ENCODE results near the gene ZNF236. TPM values are rescaled to one million over a fixed set of nuclear protein-coding genes. Genes with fewer than 3 reads are reported as not detected.

The ZNF236 gene
- total and polyA plus RNA-seq, 10 of the 15 experiments (the other 5 are each of a cell fraction or from before 2014, with no cell fraction given) = 1.0 to 14.4 (median 5.9) TPM

DNA sequence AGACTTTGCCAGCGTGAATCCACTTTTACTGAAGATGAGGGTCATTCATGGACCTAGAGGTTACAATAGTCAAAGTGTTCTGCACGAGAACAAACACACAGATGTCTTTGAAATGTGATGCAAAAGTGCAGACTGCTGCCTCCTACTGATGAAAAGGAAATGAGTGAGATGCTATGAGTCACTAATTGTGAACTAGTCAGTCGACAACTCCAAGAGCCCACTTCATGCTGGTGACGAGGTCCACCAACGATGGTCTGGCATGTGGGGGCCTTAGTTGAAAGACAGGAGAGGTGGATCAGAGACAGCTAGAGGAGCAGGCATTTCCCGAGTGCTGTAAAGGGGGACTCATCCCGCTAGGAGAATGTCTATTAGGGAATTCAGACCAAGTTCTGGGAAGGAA is 17.1 kb upstream of the ZNF236 start:
- POLR2A ChIA-PET = no interaction called here
- Histone ChIP-seq H3K4me3 (no peak overlapping the region), H3K27me3 (replicated peaks in 1 of 2; ENCODE audit: control insufficient read depth in 2 of 2, insufficient read depth in 2 of 2, low read length in 1 of 2) (no peaks in the 10 kb centered on the region), H3K27ac (ENCODE audit: control insufficient read depth, insufficient read depth) (no peak overlapping the region), H2AFZ (ENCODE audit: control insufficient read depth, low read depth, low read length) (no peak overlapping the region), H4K20me1 (ENCODE audit: control insufficient read depth, insufficient read depth) (no peaks in the 10 kb centered on the region), H3K4me1 (ENCODE audit: control insufficient read depth, insufficient read depth, low read length) (peaks cover 7% of the 10 kb centered on the region; the same call in 1 of the 2 replicates), H3K9me3 (replicated peaks; ENCODE audit: control insufficient read depth, insufficient read depth, low read length) (no peaks in the 10 kb centered on the region), H3K4me2 (ENCODE audit: control insufficient read depth, insufficient read depth) (no peak overlapping the region), H3K9ac (ENCODE audit: control insufficient read depth, insufficient read depth, low read length) (no peak overlapping the region), H3K36me3 (ENCODE audit: control insufficient read depth in 2 of 2, insufficient read depth in 2 of 2, low read length in 1 of 2) (no peaks in the 10 kb centered on the region), H3K79me2 (ENCODE audit: control insufficient read depth, insufficient read depth, low read length) (no peaks in the 10 kb centered on the region)
- ATAC-seq (no peak), DNase-seq (ENCODE audit: low read depth, low spot score) (no peak), FAIRE-seq (no peak)
- RAD21 ChIA-PET (ENCODE audit: unreplicated experiment) = no interaction called here
- CTCF ChIA-PET = interaction anchor here (0.9 to 1.2 kb wide), 2 partner anchors 16 to 18 kb away, joined by 3 to 4 read pairs; no protein-coding TSS in a partner anchor
- BruUV-seq (replicated peaks) = no TSS peak
- intact Hi-C loops (cut with micrococcal nuclease; ENCODE audit: unreplicated experiment) = loop anchor here (10.0 kb wide), 1 partner anchor 400 kb away; no protein-coding TSS in a partner anchor
- TF ChIP-seq, protein P1, sequence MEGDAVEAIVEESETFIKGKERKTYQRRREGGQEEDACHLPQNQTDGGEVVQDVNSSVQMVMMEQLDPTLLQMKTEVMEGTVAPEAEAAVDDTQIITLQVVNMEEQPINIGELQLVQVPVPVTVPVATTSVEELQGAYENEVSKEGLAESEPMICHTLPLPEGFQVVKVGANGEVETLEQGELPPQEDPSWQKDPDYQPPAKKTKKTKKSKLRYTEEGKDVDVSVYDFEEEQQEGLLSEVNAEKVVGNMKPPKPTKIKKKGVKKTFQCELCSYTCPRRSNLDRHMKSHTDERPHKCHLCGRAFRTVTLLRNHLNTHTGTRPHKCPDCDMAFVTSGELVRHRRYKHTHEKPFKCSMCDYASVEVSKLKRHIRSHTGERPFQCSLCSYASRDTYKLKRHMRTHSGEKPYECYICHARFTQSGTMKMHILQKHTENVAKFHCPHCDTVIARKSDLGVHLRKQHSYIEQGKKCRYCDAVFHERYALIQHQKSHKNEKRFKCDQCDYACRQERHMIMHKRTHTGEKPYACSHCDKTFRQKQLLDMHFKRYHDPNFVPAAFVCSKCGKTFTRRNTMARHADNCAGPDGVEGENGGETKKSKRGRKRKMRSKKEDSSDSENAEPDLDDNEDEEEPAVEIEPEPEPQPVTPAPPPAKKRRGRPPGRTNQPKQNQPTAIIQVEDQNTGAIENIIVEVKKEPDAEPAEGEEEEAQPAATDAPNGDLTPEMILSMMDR (IDR thresholded peaks at IDR 0.05 in 2 of 3, conservative IDR thresholded peaks at IDR 0.05 in 1 of 3; ENCODE audit: control insufficient read depth in 2 of 3, extremely low read depth in 1 of 3, insufficient read depth in 1 of 3, low read depth in 3 of 3, low read length in 3 of 3) = 0 out of 6 replicates have a peak, but pooled peaks of 1 of the 3 experiments have one; percentile 3
- TF ChIP-seq NFIC (IDR thresholded peaks at IDR 0.05; ENCODE audit: low read depth, low read length) = no peak
- 70% methylated on average over 7 of the region's 7 CpGs for WGBS (ENCODE audit: insufficient coverage, insufficient replicate concordance, low lambda C conversion rate, missing lambda C conversion rate)
- in situ Hi-C loops (cut with MboI) = loop anchor here (10.0 kb wide), 1 partner anchor 180 kb away; no protein-coding TSS in a partner anchor
- SMC1A ChIA-PET (ENCODE audit: uncharacterized antibody, unreplicated experiment) = interaction anchor here (0.9 kb wide), 2 partner anchors 13 to 117 kb away, joined by 3 to 4 read pairs; no protein-coding TSS in a partner anchor

DNA sequence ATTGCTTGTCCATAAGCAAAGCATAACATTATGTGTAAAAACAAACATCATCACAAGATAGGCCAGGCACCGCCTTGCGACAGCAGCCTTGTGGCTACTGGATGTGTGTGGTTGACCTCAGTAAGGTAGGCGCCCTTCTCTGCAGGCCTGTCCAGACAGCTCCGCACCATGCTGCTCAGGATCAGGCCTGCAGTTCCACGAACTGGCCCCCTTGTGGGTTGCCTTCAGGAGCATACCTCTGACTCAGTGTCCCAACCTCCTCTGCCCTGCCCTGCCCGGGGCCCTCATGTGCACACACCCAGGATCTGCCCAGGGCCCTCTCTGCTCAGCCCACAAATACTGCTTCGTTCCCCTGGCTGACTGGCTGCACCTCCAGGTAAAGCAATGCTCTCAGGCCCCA is 16.1 kb upstream of the ZNF236 start:
- no peaks in the 10 kb centered on the region for H3K27me3 ChIP-seq (replicated peaks in 1 of 2; ENCODE audit: control insufficient read depth in 2 of 2, insufficient read depth in 2 of 2, low read length in 1 of 2)
- H3K4me1 ChIP-seq (ENCODE audit: control insufficient read depth, insufficient read depth, low read length) = peaks cover 7% of the 10 kb centered on the region
- BruUV-seq (replicated peaks) = no TSS peak
- SMC1A ChIA-PET (ENCODE audit: uncharacterized antibody, unreplicated experiment) = interaction anchor here (0.9 kb wide), 2 partner anchors 11 to 116 kb away, joined by 3 to 4 read pairs; no protein-coding TSS in a partner anchor
- no peak overlapping the region for H3K4me3 ChIP-seq
- RAD21 ChIA-PET (ENCODE audit: unreplicated experiment) = no interaction called here
- in situ Hi-C loops (cut with MboI) (loop anchor here (10.0 kb wide), 1 partner anchor 178 kb away; no protein-coding TSS in a partner anchor), intact Hi-C loops (cut with micrococcal nuclease; ENCODE audit: unreplicated experiment) (loop anchor here (10.0 kb wide), 1 partner anchor 398 kb away; no protein-coding TSS in a partner anchor)
- CTCF ChIA-PET = interaction anchor here (1.2 kb wide), 1 partner anchor 17 kb away, joined by 4 read pairs; no protein-coding TSS in a partner anchor
- H3K9me3 ChIP-seq (replicated peaks; ENCODE audit: control insufficient read depth, insufficient read depth, low read length) = no peaks in the 10 kb centered on the region
- FAIRE-seq (no peak), DNase-seq (ENCODE audit: low read depth, low spot score) (no peak), ATAC-seq (no peak)
- POLR2A ChIA-PET = no interaction called here
- no peaks in the 10 kb centered on the region for H4K20me1 ChIP-seq (ENCODE audit: control insufficient read depth, insufficient read depth)
- no peaks in the 10 kb centered on the region for H3K36me3 ChIP-seq (ENCODE audit: control insufficient read depth in 2 of 2, insufficient read depth in 2 of 2, low read length in 1 of 2)
- H3K9ac ChIP-seq (ENCODE audit: control insufficient read depth, insufficient read depth, low read length) = no peak overlapping the region
- no peak overlapping the region for H2AFZ ChIP-seq (ENCODE audit: control insufficient read depth, low read depth, low read length)
- WGBS (ENCODE audit: insufficient coverage, insufficient replicate concordance, low lambda C conversion rate, missing lambda C conversion rate) = 87% methylated on average over 7 of the region's 7 CpGs
- no peak overlapping the region for H3K27ac ChIP-seq (ENCODE audit: control insufficient read depth, insufficient read depth)
- no peak overlapping the region for H3K4me2 ChIP-seq (ENCODE audit: control insufficient read depth, insufficient read depth)
- no peaks in the 10 kb centered on the region for H3K79me2 ChIP-seq (ENCODE audit: control insufficient read depth, insufficient read depth, low read length)
- TF ChIP-seq RAD51 (IDR thresholded peaks at IDR 0.05) (no peak), HCFC1 (IDR thresholded peaks at IDR 0.05; ENCODE audit: low read length) (no peak), BMI1 (IDR thresholded peaks at IDR 0.05; ENCODE audit: borderline replicate concordance) (no peak), POU2F2 (IDR thresholded peaks at IDR 0.05; ENCODE audit: borderline replicate concordance, low read depth, low read length) (no peak), FOS (IDR thresholded peaks at IDR 0.05; ENCODE audit: borderline replicate concordance, extremely low read depth, insufficient read length) (no peak)
- TF ChIP-seq, protein P2, sequence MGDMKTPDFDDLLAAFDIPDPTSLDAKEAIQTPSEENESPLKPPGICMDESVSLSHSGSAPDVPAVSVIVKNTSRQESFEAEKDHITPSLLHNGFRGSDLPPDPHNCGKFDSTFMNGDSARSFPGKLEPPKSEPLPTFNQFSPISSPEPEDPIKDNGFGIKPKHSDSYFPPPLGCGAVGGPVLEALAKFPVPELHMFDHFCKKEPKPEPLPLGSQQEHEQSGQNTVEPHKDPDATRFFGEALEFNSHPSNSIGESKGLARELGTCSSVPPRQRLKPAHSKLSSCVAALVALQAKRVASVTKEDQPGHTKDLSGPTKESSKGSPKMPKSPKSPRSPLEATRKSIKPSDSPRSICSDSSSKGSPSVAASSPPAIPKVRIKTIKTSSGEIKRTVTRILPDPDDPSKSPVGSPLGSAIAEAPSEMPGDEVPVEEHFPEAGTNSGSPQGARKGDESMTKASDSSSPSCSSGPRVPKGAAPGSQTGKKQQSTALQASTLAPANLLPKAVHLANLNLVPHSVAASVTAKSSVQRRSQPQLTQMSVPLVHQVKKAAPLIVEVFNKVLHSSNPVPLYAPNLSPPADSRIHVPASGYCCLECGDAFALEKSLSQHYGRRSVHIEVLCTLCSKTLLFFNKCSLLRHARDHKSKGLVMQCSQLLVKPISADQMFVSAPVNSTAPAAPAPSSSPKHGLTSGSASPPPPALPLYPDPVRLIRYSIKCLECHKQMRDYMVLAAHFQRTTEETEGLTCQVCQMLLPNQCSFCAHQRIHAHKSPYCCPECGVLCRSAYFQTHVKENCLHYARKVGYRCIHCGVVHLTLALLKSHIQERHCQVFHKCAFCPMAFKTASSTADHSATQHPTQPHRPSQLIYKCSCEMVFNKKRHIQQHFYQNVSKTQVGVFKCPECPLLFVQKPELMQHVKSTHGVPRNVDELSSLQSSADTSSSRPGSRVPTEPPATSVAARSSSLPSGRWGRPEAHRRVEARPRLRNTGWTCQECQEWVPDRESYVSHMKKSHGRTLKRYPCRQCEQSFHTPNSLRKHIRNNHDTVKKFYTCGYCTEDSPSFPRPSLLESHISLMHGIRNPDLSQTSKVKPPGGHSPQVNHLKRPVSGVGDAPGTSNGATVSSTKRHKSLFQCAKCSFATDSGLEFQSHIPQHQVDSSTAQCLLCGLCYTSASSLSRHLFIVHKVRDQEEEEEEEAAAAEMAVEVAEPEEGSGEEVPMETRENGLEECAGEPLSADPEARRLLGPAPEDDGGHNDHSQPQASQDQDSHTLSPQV (IDR thresholded peaks at IDR 0.05) = no peak
